GM18505 (cell line): ENCODE results near the gene ATP6V0A4.
"Not testable (repeated sequence)": the region's sequence is repeated elsewhere in the genome, so short reads cannot be mapped to it uniquely, and the experiment has no call there.

ENCODE experiments used
- ATAC-seq: cut with Tn5 transposase; IDR thresholded peaks from one replicate; pipeline ENCODE4 v1.9.1; 2021; ENCODE audit not compliant: unreplicated experiment
- POLR2A ChIP-seq: IDR thresholded peaks from 4 replicates; pipeline ENCODE4 v1.6.1; 2011; ENCODE audit warnings: borderline replicate concordance; ENCODE audit not compliant: insufficient read depth, insufficient read length; ENCODE audit errors: extremely low read depth

The ATP6V0A4 gene

DNA sequence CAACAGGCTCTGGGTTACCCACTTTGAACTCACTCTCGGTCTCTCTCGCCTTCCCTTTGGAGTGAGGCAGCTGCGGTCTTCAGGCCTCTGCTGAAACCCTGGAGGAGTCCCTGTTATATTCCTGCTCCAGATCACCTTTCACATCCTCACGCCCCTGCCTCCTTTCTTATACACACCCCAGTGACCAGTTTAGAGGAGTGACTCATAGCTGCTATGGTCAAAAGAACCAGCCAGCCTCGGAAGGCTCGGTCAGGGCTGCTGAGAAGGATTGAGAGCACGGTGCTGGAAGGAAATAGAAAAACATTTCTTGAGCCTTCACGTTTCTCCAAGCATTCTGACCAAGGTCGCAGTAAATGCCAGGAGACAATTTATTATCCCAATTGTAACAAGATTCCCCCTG lies 68.6 kb downstream of the ATP6V0A4 start:
- TF ChIP-seq POLR2A: no peak
- no peak for ATAC-seq

DNA sequence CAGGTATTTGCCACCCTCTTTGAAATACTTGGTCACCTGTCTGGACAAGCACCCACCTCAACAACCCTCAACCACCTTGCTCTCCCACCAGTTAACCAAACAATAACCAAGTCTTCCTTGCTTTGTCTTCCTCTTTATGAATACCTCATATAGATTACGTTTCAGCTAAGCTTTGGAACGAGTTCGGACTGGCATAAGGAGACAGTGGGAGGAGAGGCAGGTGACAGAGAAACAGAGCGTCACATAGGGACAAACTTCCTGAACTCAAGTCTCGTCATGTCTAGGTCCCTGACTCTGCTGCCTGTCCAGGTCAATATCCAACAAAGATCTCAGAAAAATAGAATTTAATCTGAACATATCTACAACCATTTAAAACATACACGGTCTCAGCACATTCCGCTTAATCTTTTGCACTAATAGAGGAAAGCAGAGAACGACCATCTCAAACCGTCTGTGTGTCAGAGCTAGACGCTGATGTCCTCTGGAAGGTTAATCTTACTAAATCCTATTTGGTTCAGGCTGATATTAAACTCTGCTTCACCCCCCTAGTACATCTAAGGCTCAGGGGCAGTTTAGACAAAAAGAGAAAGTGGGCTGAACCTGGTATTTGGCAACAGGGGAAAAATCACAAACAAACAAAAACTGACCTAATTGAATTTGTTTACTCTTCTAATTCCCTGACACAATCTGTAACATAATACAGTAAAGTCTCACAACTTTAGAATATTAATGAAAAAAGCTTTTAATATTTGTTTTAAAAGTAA lies 70.5 kb downstream of the ATP6V0A4 start:
- TF ChIP-seq POLR2A: no peak

DNA sequence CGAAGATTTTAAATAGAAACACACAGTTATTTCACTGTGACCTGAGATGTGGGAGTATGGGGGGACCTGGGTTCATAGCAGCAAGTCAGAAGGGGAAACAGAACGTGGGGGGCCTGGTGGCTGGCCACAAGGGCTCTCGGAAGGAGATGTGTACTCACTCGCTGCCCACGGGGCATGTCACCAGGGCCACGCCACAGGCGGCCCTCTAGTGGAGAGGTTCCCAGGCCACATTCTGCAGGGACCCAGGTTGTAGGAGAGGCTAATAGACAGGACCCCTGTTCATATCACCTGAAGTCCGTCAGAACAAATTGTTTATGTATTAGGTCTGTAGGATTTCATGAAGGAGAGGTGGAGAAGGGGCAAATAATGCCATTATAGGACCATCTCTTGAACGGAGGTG lies 71.7 kb downstream of the ATP6V0A4 start:
- no peak for TF ChIP-seq POLR2A
- ATAC-seq: no peak

More for the DNA sequence above, 70.5 kb downstream of the ATP6V0A4 start:
- ATAC-seq: no peak

DNA sequence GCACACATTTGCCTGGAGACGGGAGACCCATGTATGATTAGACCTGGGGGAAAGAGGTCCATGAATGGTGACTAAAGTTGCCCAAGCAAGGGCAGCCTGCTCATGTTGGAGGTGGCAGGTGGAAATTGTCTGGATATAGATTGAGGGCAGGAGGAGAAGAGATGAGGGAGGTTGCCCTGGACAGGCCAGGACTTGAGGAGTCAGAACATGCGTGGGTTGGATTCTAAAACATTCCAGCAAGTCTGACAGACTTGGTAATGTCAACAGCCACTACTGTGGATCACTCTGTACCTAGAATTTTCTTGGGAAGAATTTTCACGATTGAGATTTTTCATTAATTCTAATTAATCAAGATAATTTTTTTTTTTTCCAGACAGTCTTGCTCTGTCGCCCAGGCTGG lies 77.7 kb downstream of the ATP6V0A4 start:
- no peak for ATAC-seq
- TF ChIP-seq POLR2A: no peak

DNA sequence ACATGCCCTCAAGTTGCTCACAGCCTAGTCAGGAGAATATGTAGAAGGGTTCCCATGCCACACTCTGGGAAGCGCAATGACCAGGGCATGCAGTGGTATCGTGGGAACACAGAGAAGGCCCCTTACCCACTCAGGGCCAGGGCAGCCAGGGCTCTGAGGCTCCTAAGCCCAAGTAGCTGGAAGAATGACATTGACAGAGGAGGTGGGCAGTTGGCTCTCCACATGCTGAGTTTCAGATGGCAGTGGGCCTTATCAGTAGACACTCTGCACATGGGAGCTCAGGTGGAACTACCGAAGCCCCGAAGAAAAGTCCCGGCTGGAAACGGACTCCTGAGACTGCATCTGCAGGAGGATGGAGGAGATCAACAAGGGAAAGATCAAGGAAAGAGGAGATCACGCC lies 81.1 kb downstream of the ATP6V0A4 start:
- ATAC-seq: no peak
- TF ChIP-seq POLR2A: no peak

DNA sequence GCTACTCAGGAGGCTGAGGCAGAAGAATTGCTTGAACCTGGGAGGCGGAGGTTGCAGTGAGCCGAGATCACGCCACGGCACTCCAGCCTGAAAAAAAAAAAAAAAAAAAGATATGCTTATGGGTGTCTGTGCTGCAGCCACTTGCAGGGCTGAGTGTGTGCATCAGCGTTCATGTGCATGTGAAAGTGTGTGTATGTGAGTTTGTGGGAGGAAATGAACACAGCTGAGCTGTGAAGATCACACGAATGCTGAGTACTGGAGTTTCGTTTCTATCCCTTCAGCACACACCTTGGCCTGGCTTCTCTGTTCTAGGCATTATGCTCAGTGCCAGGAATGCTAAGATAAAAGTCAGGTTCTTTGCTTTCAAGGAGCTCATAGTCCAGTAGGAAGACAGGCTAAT lies 84.8 kb downstream of the ATP6V0A4 start:
- ATAC-seq: no peak
- TF ChIP-seq POLR2A: no peak

DNA sequence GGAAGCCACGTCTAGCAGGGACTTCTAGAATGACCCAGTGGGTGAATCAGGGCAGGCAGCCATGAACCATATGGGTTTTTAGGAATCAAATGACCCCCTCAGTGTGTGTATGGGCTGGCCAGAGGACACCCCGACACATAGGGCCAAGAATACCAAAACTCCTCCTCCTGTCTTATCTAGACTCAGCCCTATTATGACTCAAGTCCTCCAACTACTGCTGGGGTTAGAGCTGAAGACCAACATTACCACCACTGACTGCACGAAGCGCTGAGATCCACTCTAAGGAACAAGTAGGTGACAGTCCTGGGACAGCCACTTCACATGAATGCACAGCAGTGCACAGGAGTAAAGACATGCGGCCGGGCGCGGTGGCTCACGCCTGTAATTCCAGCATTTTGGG lies 85.3 kb downstream of the ATP6V0A4 start:
- TF ChIP-seq POLR2A: no peak
- no peak for ATAC-seq

DNA sequence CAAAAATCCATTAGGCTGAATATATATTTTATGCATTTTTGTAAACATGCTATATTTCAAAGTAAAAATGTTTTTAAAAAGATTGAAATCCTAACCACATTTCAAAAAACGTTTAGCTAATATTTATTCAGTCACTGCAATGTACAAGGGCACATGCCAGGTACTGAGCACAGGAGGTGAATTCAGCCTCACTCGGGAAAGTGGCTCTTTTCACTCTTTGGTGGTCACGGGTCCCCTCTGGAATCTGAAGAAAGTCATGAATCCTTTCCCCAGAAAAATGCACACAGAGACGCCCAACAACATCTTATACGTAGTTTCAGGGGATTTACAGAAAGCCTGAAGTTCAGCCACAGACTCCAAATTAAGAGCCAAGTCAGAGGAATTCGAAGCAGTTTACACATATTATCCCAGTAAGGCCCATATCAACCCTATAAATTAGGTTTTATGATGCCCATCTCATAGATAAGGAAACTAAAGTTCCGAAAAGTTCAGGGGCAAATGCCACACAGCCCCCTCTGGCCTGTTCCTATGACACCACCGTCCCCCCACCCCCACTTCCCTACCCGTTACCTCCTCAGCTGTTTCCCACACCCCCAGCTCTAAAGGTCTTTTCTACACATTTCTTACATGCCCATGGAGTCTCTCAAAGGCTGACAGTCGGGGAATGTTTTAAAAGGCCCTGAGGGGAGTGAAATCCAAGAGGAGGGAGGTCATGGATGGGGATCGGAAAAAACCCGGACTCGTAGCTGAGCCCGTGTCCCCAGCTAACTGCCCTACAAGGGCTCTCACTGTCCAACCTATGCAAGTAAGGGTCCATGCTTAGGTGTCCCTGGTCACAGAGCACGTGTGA lies 87.2 kb downstream of the ATP6V0A4 start:
- no peak for ATAC-seq
- no peak for TF ChIP-seq POLR2A

DNA sequence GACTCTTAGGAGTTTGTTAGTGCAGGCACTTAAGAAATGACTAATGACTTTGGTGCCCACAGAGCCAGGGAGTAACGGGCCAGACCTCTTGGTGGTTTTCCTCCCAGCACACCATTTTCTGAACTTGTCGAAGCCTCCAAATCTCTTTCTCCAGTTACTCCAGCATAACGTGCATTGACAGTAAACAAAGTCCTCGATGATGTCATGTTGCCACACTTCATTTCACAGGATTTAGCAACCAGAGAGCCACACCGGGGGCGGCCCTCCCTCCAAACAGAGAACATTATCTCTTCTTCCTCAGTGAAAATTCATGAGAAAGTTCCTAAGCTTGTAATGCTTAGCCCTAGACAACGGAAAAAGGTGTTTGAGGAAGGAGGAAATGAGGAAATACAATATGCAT lies 92.8 kb downstream of the ATP6V0A4 start:
- no peak for ATAC-seq
- TF ChIP-seq POLR2A: no peak

DNA sequence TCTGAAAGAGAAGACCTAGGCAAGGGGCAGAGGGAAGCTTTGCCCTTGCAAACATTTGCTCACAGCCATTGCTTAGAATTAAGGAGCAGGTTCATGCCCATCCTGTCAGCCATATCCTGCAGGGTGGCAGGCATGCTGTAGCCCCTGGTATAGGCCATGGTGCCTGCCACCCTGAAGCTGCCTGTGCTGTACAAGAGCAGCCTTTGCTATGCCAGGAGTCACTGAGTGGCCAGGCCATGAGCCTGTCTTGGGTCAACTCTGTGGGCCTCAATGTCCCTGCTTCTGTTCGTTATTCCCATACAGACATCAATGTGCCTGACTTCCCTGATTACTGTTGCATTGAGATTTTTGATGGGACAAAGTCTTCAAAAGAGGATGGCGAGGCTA lies 96.5 kb downstream of the ATP6V0A4 start:
- TF ChIP-seq POLR2A: no peak
- no peak for ATAC-seq

DNA sequence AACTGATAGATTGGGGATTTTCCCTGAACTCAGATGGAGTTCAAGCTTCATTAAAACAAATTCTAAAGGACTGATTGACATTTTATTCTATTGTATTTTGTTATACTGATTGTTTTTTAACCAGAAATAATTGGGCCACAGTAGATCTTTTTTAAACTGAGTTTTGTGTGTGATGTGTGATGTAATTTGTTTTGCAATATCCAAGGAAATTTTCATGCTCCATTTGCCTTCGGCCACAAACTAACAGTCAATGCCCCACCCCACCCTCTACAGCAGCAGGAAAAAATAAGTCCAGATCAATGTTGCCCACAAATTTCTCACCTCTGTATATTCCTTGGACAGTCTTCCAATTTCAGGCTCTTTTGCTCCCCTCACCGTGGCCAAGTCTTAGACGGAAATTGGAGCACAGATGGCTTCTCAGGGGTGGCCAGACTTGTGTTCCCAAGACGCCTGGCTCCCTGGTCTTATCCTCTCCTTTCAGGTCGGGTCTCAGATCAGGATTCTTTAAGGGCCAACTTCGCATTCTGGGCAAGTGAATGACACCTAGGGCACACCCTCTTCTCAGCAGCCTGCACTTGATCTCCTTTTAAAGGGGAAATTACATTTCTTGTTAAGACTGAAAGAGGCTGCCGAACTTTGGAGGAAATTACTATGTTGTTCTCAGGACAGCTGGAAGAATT lies 97.0 kb downstream of the ATP6V0A4 start, which contains the start of gene SVOPL:
SVOPL (minus strand) TSS at position 506 of the 680 bp plus-strand sequence. CDS start 22,317 bp downstream, outside the sequence.
- TF ChIP-seq POLR2A: no peak
- ATAC-seq: no peak

DNA sequence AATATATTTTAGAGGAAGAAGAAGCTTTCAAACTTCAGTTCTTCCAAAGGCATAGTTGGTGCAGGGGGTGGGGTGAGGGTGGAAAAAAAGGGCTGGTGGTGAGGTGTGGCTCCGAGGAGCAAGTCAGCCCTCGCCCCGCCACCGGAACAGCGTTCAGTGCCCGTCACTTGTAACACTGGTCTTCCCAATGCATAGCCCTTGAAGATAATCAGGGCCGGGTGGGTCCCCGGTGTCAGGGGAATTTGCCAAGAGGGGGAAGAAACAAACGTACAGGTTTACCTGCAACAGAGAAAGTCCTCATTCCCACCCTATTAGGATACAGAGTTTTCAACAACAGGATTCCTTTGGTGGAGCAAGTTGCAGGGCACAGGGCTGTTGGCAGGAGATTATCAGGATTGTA lies 98.3 kb downstream of the ATP6V0A4 start:
- ATAC-seq: no peak
- no peak for TF ChIP-seq POLR2A

DNA sequence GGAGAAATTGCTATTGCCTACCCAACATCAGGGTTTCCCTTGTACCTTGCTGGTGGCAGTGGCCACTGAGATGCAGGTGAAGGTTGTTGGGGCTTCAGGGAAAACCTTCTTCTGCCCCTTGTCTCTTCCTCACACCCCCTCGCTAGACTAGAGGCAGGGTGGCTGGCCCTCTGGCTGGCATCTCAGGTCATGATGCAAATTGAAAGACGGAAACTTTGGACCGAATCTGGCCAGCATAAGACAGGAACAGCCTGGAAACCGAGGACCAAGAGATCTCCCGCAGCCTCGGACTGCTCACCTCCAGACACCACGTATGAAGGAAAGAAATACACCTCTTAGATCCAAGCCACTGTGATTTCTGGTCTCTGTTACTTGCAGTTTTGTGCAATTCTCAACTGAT lies 99.7 kb downstream of the ATP6V0A4 start:
- no peak for TF ChIP-seq POLR2A
- ATAC-seq: no peak

DNA sequence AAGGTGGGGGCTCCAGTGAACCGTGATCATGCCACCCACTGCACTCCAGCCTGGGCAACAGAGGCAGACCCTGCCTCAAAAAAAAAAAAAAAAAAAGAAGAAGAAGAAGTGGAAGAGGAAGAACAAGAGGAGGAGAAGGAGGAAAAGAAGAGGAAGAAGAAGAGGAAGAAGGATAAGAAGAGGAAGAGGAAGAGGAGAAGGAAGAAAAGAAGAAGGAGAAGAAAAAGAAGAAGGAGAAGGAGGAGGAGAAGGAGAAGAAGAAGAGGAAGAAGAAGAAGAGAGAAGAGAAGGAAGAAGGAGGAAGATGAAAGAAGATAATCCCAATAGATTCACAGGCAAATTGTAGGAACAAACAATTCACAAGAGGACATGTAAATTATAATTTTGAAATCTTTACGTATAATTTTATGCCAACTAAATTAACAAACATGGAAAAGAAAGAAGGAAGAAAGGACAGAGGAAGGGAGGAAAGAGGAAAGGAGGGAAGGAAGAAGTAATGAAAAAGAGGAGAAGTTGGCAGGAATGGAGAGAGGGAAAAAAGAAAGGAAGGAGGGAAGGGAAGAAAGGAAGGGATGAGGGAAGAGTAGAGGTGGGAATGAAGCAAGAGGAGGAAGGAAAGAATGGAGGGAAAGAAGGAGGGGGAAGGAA lies 100.3 kb downstream of the ATP6V0A4 start:
- ATAC-seq: no peak
- TF ChIP-seq POLR2A: no peak

DNA sequence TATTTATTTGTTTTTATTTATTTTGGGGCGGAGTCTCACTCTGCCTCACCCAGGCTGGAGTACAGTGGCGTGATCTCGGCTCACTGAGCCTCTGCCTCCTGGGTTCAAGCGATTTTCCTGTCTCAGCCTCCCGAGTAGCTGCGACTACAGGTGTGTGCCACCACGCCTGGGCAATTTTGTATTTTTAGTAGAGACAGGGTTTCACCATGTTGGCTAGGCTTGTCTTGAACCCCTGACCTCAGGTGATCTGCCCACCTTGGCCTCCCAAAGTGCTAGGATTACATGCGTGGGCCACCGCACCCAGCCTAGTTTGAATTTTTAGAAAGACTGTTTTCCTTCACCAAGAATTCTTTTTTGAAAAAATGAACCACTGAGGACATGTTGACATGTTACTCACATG lies 102.2 kb downstream of the ATP6V0A4 start:
- ATAC-seq: not testable (repeated sequence)
